SW480 (cell line): ENCODE measurements around the gene DEFB123.

ENCODE experiments used
- DNase-seq: peaks from one replicate; pipeline ENCODE4 v3.0.0-alpha.2; 2016; ENCODE audit warnings: low spot score

Gene DEFB123

GRCh38 chr20:31474097-31474436 lies 33.6 kb downstream of the DEFB123 start:
- no peak for DNase-seq

- DNase-seq, result no peak
Observed at GRCh38 chr20:31474758-31475427, 34.5 kb downstream of the DEFB123 start, which contains the start of the genes DEFB124 and REM1. DEFB124 (minus strand) TSS chr20:31475127; CDS start chr20:31473013, 2,114 bp downstream. REM1 (plus strand) TSS chr20:31475288; CDS start chr20:31476446, 1,158 bp downstream.

GRCh38 chr20:31475472-31476293 lies 35.3 kb downstream of the DEFB123 start:
- no peak for DNase-seq

DNA sequence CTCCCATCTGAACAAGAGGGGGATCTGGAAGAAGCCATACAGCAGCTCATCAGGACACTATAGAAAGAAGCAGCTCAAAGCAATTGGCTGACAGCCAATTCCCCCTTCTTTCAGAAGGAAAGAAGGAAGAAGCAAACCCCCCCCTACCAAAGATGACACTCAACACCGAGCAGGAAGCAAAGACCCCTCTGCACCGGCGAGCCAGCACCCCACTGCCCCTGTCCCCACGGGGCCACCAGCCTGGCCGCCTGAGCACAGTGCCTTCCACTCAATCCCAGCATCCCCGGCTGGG lies 35.8 kb downstream of the DEFB123 start:
- DNase-seq, result no peak

GRCh38 chr20:31476643-31477215 lies 36.3 kb downstream of the DEFB123 start:
- no peak for DNase-seq

DNA sequence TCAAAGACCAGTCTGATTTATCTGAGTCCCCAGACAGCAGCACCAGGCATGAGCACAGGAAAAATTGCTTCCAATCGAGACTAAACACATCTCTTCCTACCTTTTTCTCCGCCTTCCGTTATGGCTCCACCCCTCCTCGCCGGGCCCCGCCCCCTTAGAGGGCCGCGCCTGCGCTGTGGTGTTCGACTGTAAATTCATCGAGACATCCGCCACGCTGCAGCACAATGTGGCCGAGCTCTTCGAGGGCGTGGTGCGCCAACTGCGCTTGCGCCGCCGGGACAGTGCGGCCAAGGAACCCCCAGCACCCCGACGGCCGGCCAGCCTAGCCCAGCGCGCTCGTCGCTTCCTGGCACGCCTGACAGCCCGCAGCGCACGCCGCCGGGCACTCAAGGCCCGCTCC lies 43.6 kb downstream of the DEFB123 start:
- DNase-seq, result no peak

DNA sequence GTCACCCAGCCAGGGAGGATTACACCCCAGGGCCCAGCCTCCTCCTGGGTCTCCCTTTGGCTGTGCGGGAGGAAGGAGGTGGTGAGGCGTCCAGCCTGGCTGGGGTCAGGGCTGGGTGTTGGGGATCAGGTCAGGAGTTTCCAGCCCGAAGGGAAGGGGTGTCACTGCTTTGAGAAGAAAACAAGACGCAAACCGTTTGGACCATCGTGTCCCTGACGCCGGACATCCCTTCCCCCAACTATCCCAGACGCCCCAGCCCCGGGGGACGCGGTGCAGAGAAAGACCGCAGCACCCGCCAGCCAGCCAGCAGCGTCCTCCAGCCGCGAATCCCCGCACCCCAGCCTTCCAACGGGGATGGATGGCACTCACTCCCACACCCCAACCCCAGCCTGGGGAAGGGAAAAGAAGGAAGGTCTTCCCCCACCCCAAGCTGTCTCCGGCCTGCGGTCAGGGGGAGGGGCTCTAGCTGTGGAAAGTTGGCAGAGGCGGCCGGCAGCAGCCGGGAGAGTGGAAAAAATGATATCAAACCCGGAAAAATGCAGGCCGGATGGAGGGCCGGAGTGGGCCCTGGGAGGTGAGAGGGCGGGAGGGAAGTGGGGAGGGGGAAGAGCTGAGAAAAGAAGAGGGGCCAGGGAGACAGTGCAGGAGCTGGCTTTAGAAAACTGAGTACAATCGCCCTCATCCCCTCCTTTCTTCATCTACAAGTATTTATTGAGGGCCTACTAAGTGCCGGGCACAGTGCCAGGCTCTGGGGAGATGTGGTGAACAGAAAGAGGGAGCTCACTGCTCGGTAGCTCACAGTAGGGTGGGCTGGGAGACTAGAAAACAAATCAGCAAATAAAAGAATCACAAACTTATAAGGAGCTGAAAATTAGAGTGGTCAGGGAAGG lies 45.3 kb downstream of the DEFB123 start:
- DNase-seq, result no peak

DNA sequence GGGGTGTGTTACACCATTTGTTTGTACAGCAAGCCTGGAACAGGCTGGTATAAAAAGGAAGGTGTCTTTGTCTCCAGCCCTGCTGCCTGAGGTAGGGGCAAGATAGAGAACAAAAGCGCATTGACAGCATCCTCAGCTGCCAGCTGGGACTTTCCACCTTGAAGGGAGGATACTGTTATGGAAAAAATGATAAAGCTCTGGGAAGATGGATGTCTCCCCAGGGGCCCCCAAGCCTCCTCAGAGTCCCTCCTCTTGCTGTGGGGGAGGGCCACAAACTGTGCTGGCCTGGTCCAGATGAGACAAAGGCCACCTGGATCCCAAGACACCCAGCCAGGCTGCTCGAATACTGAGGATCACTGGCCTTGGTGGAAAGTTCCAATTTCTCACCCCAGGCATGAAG lies 47.7 kb downstream of the DEFB123 start:
- DNase-seq, result no peak

DNA sequence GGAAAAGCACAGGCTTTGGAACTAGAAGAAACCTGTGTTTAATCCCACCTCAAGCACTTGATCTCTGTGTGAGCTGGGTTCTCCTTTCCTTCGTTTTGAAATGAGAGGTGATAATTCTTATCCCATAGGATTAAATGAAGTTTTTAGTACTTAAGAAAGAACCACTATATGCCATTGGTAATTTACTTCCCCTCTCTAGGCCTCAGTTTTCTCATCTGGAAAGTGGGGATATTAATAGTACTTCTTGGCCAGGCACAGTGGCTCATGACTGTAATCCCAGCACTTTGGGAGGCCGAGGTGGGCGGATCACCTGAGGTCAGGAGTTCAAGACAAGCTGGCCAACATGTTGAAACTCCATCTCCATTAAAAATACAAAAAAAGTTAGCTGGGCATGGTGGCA lies 48.7 kb downstream of the DEFB123 start:
- no peak for DNase-seq

GRCh38 chr20:31490752-31491151 lies 50.3 kb downstream of the DEFB123 start:
- no peak for DNase-seq

- DNase-seq, result peak; percentile 73
Observed at GRCh38 chr20:31494131-31494530, 53.7 kb downstream of the DEFB123 start.

GRCh38 chr20:31496761-31497295 lies 56.4 kb downstream of the DEFB123 start:
- DNase-seq, result no peak

DNA sequence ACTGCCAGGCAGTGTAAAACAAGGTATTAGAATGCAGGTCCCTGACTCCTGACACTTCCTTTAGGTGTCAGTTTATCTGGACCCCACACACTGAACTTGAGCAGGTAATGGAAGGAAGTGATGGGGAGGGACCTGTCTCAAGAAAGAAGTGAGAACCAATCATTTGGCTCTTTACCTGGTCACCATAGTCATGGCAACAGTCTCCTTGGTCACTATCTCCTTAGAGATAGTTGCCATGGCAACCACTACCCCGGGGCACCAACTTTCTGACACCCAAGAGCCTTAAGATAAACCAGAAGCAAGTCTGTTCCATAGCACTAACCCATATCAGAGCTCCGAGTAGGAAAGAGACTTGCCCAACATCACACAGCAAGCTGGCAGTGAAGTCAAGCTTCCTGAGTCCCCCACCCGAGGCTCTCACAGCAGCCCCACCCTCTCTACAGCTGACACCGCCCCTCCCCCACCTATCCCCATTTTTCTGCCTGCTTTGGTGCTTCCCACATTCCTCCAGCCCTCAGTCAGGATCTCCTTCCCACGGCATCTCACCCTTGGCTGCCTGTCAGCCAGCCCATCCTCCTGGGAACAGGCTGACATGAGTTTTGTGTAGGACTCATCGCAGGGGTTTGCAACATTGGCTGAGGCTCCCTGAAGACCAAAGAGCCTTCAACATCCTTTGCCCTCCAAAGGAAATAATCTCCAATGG lies 57.6 kb downstream of the DEFB123 start:
- DNase-seq, result no peak
